Measurements from ENCODE around the gene CNTN2.
A peak's percentile ranks its signal among the peaks of the same experiment; 100 is the strongest.

CNTN2 gene

GRCh38 chr1:205057808-205058575 is 15.0 kb downstream of the CNTN2 start:
- no peak for DNase-seq

- DNase-seq, result no peak
These were observed 15.8 kb downstream of the CNTN2 start for GRCh38 chr1:205058853-205059252.

- DNase-seq, result no peak
These were observed 16.6 kb downstream of the CNTN2 start for GRCh38 chr1:205059660-205060059.

- no peak for DNase-seq
These were observed 17.7 kb downstream of the CNTN2 start for GRCh38 chr1:205060746-205061145.

GRCh38 chr1:205061227-205061626 is 18.2 kb downstream of the CNTN2 start:
- no peak for DNase-seq

GRCh38 chr1:205061665-205062069 is 18.7 kb downstream of the CNTN2 start:
- peak in 1 of 2 experiments; percentile 60 for DNase-seq

GRCh38 chr1:205062319-205062718 is 19.3 kb downstream of the CNTN2 start:
- DNase-seq, result no peak

GRCh38 chr1:205062895-205063294 is 19.9 kb downstream of the CNTN2 start:
- DNase-seq, result no peak

- DNase-seq, result no peak
These were observed 21.3 kb downstream of the CNTN2 start for GRCh38 chr1:205064301-205064700.

GRCh38 chr1:205064741-205065316 is 21.8 kb downstream of the CNTN2 start:
- no peak for DNase-seq

- DNase-seq, result no peak
These were observed 22.7 kb downstream of the CNTN2 start for GRCh38 chr1:205065666-205066065.

- no peak for DNase-seq
These were observed 23.3 kb downstream of the CNTN2 start for GRCh38 chr1:205066141-205066818.

GRCh38 chr1:205067031-205067430 is 24.0 kb downstream of the CNTN2 start:
- no peak for DNase-seq

- no peak for DNase-seq
These were observed 25.0 kb downstream of the CNTN2 start for GRCh38 chr1:205068001-205068400.

GRCh38 chr1:205068457-205069040 is 25.5 kb downstream of the CNTN2 start:
- no peak for DNase-seq

- no peak for DNase-seq
These were observed 26.5 kb downstream of the CNTN2 start for GRCh38 chr1:205069371-205070125.

- no peak for DNase-seq
These were observed 28.0 kb downstream of the CNTN2 start for GRCh38 chr1:205071028-205071409.

GRCh38 chr1:205071801-205072200 is 28.8 kb downstream of the CNTN2 start:
- DNase-seq, result no peak

GRCh38 chr1:205072286-205072685 is 29.3 kb downstream of the CNTN2 start:
- DNase-seq, result no peak

GRCh38 chr1:205072881-205073280 is 29.9 kb downstream of the CNTN2 start:
- no peak for DNase-seq

GRCh38 chr1:205073511-205073910 is 30.5 kb downstream of the CNTN2 start:
- no peak for DNase-seq

- no peak for DNase-seq
These were observed 31.1 kb downstream of the CNTN2 start for GRCh38 chr1:205074084-205074483.

- DNase-seq, result no peak
These were observed 31.5 kb downstream of the CNTN2 start for GRCh38 chr1:205074513-205074912.

Measured in NCI-H524 (cell line).